Breast epithelium (tissue), 3 donors: ENCODE data around the gene SNAI3.

ENCODE experiments used
- POLR2A ChIP-seq: fragments of 450-650 bp; IDR thresholded peaks from one replicate; pipeline ENCODE4 v1.6.1; 2016; ENCODE audit warnings: antibody characterized with exemption, mild to moderate bottlenecking, moderate library complexity
- TF ChIP-seq, protein P1 (sequence below), 3 donors: fragments of 450-650 bp; IDR thresholded peaks; one replicate each; pipeline ENCODE4 v1.5.1; 2016 to 2017; ENCODE audit warnings: antibody characterized with exemption in 3 of 3, mild to moderate bottlenecking in 3 of 3, moderate library complexity in 3 of 3

DNA sequence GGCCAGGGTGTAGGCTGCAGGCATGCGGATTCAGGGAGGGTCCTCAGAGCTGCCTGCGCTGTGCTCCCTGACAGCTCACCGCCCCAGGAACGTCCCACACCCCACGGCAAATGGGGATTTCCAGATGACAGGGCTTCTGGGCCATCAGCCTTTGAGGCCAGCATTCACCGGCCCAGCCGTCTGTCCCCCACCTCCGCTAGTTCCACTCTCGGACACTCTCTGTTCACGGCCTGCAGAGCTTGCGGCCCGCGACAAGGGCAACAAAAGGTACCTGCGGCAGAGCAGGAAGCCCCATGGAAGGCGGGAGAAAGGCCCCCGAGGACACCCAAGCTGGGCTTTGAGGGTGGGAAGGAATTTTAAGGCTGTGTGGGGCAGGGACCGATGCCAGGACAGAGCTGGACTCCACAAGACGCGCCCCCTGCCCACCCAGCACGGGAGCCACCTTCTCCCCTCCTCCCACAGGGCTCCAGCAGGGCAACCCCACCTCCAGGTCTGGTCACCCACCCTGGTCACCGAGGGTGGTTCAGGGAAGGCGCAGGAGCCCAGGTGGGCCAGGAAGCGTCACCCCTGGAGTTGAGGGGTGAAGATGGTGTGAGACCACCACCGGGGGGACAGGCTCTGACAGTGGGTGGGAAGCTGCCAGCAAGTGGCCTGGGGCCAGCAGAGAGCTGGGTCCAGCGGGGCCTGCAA lies 29.9 kb downstream of the SNAI3 start:
- TF ChIP-seq, protein P1, sequence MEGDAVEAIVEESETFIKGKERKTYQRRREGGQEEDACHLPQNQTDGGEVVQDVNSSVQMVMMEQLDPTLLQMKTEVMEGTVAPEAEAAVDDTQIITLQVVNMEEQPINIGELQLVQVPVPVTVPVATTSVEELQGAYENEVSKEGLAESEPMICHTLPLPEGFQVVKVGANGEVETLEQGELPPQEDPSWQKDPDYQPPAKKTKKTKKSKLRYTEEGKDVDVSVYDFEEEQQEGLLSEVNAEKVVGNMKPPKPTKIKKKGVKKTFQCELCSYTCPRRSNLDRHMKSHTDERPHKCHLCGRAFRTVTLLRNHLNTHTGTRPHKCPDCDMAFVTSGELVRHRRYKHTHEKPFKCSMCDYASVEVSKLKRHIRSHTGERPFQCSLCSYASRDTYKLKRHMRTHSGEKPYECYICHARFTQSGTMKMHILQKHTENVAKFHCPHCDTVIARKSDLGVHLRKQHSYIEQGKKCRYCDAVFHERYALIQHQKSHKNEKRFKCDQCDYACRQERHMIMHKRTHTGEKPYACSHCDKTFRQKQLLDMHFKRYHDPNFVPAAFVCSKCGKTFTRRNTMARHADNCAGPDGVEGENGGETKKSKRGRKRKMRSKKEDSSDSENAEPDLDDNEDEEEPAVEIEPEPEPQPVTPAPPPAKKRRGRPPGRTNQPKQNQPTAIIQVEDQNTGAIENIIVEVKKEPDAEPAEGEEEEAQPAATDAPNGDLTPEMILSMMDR (IDR thresholded peaks at IDR 0.05) = no peak
- no peak for TF ChIP-seq POLR2A
